ELR (cell line): ENCODE results near the gene IKBKE.

Source experiments
- DNase-seq: peaks from one replicate; pipeline ENCODE4 v3.0.0-alpha.2; 2015; ENCODE audit warnings: low read depth

The IKBKE gene

DNA sequence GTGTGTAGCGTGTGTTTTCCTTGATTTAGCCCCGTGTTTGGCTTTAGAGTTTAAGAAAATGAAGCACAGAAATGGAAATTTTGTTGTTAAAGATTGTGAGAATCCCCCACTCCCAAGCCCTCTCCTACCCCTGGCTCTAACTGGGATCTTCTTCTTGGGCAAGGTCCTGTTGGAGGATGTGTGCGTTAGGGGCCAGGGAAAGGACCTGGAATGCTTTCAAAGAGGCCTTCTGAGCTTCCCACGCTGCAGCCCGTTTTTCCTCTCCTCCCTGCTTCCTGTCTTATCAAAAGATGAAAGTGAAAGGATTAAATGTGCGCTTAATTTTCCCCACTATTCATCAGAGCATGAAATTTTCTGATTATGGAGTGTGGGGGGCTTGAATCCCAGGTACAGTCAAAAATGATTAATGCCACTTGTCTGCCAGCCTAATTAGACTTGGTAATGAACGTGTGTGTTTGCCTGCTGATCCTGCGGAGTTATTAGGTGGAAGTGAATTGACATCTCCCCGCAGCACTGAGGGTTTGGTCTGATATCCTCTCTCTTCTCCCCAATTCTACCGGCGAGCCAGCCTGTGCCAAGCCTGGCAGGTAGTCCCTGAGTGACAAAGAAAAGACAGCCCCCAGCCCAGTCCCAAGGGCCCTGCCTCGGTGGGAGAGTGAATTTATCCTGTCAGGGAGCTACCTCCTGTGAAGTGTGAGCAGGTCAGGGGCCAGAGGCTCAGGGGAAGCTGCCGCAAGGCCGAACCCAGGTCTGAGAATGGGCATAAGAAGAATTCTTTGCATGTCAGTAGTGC lies 42.0 kb downstream of the IKBKE start:
- DNase-seq, result no peak

DNA sequence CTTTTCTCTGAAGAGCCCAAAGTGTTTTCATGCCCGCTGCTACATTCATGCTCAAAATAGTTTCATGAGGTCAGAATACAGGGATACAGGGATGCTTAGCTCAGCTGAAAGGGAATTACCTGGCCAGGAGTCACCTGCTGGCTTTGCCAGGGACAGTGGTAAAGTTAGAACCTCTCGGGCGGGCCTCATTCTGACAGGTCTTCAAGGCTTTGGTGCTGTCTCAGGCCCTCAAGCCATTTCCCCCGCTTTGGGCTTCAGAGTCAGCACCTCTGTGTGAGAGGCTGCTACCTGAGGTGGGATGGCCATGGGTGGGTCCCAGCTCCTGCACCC lies 42.5 kb downstream of the IKBKE start:
- DNase-seq, result no peak

DNA sequence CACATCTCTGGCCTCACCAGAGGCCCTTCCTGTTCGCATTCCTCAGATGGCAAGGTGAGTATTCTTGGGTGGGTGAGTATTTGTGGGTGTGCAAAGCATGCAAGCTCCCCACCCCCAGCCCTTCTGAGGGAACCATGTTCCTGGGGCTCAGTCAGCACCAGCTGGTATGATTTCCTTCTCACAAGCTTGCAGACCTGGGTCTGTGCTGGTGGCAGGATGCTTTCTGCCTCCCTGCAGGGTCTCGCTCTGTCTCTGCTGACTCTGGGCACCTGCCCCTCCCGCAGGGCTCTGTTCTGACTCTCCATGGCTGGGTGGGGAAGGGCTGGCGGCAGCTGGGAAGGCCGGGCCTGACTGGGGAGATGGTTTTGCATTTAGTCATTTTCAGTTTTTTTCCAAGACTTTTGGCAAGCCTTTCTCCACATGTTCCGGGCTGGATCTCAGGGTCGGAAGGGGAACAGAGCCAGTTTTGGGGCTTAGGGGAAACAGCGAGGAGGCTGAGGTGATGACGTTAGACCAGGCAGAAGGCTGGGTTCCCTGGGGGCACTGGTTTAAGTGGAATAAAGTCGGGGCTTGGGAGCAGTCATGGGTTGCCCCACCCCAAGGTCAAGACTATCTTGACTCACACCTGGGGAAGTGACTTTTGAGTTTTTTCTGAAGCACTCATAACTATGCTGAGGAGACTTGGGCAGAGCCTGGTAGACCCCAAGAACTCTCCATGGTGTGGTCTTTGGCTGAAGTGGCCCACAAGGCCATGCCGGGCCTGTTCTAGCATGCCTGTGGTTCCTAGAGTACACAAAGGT lies 43.2 kb downstream of the IKBKE start:
- peak; percentile 85 for DNase-seq

DNA sequence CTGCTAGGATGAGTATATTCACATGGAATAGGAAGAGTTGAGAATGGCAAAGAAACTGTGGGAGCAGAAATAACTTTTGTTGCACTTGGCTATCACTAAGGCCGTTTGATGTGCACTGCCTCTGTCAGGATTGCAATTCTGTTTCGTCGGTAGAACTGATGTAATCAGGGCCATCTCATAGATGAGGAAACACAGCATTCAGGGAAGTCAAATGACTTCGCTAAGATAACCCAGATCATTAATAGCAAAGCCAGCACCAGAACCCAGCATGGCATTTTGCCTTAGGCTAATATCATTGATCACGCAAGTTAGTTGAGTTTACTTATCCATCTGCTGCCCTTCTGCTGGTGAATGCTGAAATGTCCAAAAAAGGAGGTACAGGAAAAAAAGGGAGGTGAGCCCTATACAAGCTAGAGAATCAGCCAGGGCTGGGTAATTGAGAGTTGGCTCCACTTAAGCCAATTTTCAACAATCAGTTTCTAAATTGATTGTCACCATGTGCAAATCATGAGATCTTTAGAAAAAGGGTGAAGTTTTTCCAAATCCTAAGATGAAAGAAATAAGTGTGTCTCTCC lies 44.6 kb downstream of the IKBKE start:
- no peak for DNase-seq

DNA sequence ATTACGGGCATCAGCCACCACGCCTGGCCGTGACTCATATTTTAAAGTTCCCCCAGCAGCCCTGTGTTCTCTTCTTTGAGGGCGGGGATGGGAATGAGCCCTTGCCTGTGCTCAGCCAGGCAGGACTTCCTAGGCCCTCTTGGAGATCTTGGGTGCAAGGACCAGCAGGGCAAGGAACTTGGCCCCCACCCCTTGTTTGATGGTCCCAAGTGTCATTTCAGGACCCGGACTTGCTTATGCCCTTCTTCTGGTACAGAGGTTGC lies 46.4 kb downstream of the IKBKE start:
- no peak for DNase-seq

DNA sequence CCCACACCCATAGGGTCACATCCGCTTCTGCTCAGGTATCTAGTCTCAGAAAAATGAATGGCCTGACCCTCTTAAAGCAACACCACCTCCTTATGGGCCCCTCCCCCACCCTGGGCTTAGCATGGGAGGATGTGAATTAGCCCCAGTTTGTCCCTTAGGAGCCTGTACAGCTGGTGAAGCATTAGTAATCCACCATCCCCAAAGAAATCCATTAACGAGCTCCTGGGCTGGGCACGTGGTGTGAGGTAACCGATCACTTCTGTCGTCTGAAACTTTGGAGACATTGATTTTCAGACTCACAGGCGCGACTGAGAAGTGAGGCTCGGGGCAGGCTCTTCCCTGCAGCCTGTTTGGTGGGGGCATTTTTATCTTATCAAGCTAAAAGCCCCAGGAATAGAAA lies 47.5 kb downstream of the IKBKE start:
- DNase-seq, result no peak

DNA sequence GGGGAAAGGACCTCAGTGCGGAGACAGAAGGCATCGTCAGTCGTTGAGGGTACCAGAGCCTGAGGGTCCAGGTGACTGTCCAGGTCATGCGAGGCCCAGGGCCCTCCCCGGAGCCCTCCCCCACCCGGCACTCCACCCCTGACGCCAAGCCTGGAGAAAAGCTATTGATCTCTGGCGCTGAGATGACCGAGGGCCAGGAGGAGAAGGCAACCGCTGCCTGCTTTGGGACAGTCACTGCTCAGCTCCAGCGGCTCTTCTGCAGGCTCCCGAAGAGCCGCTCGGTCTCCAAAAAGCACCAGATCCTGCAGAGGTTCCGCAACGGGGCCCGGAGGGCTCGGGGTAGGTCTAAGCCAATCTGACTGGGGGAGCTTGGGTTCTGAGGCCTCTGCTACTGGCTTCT lies 47.9 kb downstream of the IKBKE start:
- no peak for DNase-seq

DNA sequence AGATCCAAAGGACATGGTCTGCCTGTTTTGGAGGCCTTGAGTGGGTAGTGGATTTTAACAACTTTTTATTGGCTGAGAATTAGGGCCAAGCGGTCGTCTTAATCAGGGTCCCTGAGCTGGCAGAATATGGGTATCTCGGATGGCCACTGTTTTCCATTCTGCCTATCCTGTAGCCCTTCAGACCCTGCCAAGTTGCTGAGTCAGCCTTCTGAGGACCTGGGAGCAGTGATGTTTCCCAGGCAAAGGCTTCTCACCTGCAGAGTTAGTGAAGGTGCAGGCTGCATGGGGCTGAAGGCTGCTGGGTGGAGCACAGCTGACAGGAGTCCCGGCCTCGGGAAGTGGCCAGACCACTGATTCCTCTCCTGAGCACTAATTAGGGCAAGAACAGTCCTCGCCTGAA lies 48.5 kb downstream of the IKBKE start:
- DNase-seq, result no peak

DNA sequence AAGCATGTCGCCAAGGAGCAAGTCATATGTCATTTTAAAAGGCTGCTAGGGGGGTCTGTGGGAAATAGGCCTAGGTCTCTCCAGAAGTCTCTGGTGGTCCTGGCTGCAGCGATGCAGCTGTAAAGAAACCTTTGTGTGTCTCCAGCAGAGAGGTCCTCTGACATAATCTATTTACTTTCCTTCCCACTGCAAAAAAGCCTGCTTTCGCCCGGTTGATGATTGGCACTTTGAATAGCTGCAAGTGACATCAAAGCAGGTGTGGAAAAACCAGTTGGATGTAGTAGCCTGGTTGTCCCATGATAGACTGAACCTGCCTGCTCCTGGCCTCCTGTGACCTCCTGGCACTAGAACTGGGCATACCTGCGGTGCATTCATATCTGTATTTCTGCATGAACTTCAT lies 50.9 kb downstream of the IKBKE start:
- DNase-seq, result no peak

DNA sequence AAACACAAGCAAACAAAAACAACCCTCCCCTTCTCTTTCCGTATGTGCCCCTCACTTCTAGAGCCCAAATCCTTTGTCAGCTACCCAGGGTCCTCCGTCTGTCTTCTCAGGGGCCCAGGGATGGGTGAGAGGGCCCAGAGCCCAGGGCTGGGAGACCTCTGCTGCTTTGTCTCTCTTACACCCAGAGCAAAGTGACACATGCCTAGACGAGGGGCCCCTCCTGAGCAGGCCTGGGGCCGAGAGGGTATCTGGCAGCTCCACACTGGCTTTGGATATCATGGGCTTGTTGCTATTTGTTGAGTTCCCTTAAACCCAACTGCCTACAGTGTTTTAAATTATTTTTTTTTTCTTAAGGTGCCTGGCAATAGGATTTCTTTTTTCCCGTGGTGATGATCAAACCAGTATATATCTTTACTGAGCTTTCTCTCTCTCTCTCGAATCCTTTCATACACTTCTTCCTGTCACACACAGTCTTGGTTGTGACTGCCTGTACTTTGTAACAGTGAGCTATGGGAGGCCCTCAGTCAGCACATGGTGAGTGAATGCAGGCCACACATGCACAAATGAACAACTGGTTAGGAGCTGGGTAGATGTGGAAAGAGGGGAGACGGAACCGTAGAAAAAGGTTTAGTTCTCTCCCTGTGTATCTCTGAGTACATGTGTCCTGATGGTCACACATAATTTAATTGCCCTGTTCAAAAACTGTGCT lies 51.6 kb downstream of the IKBKE start:
- DNase-seq, result no peak

DNA sequence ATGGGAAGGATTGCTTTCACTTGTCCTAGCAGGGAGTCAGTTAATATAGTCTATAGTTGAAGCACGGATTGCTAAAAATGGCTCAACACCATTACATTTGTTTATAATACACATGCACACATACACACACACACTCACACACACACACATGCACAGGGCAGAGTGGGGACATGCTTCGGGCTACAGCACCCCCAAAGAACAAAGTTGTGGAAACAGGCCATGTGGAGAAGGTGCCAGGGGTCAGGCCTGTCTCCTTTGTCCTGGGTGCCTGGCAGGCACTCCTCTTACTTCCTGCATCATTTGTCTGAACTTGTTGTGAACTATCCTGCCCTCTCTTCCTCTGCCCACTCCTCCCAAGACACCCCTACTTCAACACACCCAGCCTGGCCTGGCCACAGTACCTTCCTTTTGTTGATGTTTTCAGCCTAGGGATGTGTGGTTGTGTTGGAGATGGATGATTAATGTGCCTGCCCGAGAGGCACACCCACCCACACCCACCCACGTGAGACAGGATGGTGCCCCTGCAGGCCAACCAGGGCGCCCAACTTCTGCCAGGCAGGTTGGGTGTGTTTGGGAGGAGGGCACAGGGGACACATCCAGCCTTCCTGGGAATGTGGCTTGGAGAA lies 54.6 kb downstream of the IKBKE start:
- no peak for DNase-seq

DNA sequence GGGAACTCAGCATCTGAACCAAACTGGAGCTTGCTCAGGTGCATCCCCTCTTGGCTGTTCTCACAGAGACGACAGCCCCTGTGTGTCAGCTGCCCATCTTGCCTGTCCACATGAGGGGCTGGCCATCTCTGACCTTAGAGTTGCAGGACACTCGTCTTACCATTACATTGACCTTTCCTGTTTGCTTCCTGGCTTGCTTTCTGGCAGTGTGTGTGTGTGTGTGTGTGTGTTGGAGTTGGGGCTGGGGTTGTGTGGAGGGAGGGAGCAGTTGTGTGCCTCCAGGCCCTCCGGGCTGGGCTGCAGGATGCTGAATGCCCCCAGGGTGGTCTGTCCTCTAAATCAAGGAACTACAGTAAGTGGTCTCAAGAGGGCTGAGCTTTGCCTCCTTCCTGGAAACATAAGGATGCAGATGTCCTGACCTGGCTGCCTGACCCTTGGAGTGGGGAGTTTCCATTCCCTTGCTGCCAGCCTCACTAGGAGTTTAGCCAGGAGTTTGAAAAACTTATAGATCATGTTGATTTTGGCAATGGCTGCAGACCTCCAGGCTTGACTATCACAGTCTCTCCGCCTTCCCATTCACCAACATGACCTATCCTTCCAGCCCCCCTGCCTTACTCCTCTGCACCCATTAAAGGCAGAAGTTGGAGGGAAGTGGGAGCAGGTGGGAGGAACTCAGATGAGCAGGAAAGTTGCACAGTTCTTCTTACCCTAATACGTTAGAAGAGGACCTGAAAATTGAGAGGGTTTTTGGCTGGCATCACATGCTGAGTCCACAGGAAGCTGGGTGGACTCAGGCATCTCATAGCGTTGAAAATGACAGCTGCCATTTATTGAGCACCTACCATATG lies 56.0 kb downstream of the IKBKE start:
- no peak for DNase-seq

DNA sequence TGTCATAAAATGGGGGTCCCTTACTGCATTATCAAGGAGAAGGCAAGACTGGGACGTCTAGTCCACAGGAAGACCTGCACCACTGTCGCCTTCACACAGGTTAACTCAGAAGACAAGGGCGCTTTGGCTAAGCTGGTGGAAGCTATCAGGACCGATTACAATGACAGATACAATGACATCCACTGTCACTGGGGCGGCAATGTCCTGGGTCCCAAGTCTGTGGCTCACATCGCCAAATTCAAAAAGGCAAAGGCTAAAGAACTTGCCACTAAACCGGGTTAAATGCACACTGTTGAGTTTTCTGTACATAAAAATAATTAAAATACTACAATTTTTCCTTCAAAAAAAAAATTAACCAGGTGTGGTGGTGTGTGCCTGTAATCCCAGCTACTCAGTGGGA lies 59.1 kb downstream of the IKBKE start:
- DNase-seq, result no peak

DNA sequence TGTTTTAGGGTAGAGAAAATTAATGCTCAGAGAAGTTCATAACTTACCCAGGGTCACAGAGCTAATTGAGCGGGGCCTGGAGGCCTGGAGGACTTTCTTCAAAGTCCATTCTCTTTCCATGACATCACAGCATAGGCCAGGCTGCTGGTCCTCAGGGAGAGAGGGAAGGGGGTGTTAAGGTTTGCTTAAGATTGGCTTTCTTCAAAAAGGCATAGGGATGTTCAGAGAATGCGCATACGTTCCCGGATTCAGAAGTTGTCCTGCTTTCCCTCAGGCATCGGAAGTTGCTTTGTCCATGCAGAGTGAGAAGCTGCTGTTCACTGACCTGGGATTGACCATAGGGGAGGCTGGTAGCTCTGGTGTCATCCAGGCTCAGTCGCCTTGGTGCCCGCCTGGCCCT lies 62.1 kb downstream of the IKBKE start:
- no peak for DNase-seq

DNA sequence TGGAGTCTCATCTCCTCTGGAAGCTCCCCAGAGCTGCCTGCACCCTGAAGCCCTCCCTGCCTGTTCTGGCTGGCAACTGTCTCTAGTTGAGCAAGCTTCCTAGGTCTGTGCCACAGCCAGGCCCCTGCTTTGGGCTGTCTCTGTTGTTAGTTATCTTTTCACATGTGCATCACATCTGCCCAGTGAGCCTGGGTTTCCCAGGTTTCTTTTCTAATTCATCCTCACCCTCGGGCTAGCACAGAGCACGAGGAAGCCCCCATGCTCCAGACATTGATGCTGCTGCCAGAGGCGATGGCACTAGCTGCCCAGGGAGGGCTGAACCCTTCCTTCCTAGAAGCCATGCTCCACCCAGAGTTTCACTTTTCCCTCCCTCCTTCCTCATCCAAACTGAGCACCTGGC lies 64.3 kb downstream of the IKBKE start:
- no peak for DNase-seq

DNA sequence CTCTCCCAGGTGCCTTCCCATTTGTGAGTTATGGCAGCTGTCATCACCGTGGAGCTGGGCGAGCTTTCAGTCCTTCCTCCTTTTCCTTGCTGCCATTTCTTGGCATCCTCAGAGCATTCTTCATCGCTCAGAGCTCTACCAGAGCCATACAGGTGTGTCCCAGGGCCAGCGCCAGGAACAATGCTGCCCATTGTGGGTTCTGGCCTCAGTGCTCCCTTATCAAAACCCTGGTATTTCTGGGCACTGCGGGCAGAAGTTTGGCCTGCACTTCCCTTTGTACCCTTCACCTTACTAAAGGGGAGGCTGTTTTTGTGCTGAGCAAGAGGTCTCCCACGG lies 65.5 kb downstream of the IKBKE start:
- no peak for DNase-seq

DNA sequence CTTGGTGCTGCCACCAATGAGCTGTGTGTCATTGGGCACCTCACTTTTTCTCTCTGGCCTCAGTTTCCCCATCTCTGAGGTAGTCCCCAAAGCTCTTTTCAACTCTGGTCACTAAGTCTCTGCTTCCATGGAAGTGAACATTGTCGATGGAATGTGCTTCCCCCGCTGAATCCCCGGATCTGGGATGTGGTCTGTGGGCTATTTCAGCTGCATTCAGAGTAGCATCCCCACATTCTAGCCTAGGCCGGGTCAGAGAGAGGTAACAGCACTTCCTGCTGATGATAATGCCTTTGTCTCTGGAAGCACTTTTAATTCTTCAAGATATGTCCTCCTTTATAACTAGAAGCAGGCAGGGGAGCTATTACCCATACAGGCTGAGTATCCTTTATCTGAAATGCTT lies 66.9 kb downstream of the IKBKE start:
- DNase-seq, result peak; percentile 47

DNA sequence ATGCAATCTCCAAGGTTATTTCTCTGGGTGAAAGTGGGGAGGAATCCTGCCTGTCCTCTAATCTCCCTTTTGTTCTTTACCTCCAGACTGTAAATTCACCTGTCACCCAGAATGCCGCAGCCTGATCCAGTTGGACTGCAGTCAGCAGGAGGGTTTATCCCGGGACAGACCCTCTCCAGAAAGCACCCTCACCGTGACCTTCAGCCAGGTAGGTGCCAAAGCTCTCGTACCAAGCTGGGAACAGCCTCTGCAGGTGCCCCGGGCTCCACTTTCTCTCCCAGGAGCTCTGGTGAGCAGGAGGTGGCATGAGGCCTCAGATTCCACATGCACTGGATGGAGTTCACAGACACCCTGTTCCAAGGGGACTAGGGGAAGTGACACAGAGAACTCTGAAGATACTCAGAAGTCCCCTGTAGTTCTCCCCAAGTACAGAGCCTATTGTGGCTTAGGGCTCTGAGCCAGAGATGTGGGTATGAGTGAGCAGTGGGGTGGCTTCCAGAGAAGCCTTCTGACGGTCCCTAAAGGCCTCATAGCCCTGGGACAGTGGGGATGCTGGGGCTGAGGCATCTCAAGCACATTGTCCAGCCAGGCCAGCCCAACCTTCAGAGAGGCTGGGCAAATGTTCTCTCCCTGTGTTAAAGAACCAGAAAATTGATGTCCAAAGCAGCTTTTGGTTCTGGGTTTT lies 68.0 kb downstream of the IKBKE start:
- DNase-seq, result no peak

DNA sequence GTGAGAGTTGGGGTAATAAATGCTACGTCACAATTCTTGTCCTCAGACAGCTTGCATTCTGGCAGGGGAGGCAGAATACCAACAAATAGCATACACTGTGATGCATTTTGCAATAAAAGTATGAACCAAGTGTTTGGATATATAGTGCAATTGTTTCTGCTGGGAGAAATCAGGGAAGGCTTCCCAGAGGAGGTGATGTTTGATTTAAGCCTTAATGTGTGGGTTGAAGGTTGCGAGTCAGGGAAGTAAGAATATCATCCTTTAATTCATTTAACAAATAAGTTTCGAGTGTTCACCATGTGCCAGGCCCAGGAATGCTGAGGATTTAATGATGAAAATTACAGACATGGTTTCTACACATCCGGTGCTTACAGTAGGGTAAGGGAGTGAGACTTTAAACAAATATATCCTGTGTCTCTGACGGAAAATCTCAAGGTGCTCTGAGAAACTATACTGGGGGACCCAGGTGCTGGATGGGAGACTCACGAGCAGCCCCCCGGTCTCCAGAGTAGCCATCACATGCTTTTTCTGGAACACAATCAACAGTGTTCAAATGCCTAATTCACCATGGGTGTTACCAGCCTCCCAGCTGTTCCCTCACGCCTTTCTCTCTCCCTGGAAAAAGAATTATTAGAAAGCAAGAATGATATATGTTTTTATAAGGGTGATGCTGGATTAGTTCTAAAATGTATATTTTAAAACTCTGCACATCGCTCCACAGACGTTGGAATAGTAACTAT lies 68.8 kb downstream of the IKBKE start:
- DNase-seq, result no peak

DNA sequence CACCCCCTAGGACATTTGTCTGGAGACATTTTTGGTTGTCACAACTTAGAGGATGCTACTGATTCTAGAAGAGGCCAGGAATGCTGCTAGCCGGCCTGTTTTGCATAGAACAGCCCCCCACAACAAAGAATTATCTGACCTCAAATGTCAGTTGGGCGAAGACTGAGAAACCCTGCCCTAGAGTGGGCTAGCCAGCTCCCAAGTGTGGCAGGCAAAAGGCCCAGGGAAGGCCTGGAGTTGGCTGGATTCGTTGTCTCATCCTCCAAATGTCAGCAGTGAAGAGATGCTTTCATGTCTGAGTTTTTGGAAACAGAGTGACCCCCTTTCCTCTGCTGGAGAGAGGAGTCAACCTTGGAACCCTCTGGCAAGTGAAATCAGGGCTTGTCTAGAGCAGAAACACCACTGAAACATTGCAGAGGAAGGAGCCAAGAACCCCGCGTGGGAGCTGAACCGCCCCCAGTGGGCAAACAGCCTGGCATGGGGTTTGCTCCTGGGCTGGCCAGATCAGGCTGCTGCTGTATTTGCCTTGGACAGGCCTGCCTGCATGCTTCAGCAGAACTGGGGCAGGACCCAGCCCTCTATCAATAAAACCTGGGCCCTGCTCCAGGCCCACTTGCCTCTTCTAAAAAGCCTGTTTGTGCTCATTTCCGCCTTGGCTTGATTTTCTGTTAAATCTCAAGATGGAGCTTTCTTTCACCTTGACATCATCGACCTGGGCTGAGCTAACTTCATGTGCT lies 69.9 kb downstream of the IKBKE start:
- no peak for DNase-seq
